Heart left ventricle (tissue), 13 donors: ENCODE data around the gene HRAS.

Experiments
- POLR2A ChIP-seq, 2 donors: fragments of 450-650 bp; IDR thresholded peaks; one replicate each; pipeline ENCODE4 v1.6.1; 2017; ENCODE audit warnings: antibody characterized with exemption in 2 of 2, mild to moderate bottlenecking in 2 of 2, moderate library complexity in 2 of 2
- TF ChIP-seq, protein P1 (sequence below), 12 donors: fragments of 200-600 bp; sonication (generic) in 4 of 12; IDR thresholded peaks; one replicate each; pipeline versions ENCODE4 v1.5.0 to v1.8.0; 2018 to 2022; ENCODE audit warnings: antibody characterized with exemption in 12 of 12, mild to moderate bottlenecking in 5 of 12
- donor health status: ischemic (EF 13 %, LVEDD 7.1; RV severe dilation, severe dysfunction).
- donor health status: DM: no; HTN: yes; CAD: no.
- donor health status: DM: no; HTN: no; CAD: no.
- donor health status: ischemic (EF 25% LVEDD 6.9; RV normal size, moderate dysfunction).
- donor health status: ischemic (EF 25% LVEDD 5.7; RV mildly dilated, moderate dysfunction).
- donor health status: ischemic (EF 35%, LVEDD 5.7; RV mildly dilated, moderate dysfunction).
- donor health status: nonischemic (EF 11% LVEDD 7.7; RV severe dilation, severe dysfunction).
- donor health status: DM: yes; HTN: yes; CAD: no.
- donor health status: PGD.
- donor health status: ischemic (EF 29% LVEDD 5.4; RV normal size, mild dysfunction).
- donor health status: nonischemic (EF 23%, LVEDD 6.1; RV moderate dilation, normal function).

DNA sequence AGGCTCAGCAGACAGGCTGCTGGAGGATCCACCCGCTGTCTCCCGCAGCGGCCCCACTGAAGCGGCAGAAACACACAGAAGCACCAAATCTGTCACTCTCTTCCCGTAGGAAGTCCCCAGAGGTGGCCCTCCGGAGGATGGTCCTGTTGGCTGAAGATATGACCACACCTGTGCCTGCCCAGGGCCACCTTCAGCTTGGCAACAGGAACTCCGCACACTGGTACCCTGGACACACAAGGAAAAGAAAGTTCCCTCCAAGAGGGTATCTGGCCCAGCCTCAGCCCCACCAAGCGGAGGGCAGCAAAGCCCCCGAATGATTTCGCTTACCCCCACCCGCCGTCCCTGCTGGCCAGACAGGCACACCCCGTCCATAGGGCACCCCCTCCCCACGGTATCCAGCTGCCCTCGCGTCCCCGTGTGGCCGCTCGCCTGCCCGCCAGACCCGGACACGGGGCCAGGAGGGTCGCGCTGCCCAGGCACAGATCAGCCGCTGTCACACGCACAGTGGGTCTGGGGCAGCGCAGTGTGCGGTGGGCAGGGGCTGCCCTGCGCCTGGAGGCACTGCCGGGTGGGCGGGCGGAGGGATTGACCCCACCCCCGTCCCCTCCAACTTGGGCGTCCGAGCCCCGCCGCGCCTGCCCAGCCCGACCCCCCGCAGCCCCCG, 32.4 kb upstream of the HRAS start:
- TF ChIP-seq, protein P1, sequence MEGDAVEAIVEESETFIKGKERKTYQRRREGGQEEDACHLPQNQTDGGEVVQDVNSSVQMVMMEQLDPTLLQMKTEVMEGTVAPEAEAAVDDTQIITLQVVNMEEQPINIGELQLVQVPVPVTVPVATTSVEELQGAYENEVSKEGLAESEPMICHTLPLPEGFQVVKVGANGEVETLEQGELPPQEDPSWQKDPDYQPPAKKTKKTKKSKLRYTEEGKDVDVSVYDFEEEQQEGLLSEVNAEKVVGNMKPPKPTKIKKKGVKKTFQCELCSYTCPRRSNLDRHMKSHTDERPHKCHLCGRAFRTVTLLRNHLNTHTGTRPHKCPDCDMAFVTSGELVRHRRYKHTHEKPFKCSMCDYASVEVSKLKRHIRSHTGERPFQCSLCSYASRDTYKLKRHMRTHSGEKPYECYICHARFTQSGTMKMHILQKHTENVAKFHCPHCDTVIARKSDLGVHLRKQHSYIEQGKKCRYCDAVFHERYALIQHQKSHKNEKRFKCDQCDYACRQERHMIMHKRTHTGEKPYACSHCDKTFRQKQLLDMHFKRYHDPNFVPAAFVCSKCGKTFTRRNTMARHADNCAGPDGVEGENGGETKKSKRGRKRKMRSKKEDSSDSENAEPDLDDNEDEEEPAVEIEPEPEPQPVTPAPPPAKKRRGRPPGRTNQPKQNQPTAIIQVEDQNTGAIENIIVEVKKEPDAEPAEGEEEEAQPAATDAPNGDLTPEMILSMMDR (IDR thresholded peaks at IDR 0.05), result no peak
- TF ChIP-seq POLR2A (IDR thresholded peaks at IDR 0.05), result no peak
